ENCODE data around the gene ARNT2.

DNA sequence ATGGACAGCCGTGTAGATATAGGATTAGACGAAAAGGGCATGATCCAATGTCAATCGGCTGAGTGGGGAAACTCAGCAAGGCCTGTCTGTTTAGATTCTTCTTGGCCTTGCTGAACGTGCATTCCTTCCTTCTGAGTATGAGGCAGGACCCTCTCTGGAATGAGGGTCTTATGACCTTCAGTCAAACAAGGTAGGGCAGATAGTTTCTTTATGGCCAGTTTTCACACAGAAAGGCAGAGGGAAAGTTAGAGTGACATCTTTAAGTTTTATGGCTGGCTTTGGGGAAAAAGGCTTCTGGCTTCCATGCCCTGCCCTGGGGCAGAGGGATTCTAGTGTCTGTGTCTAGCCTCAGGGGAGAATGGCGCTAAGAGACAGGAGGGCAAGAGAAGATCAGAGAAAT, 29.7 kb downstream of the ARNT2 start:
- no peak for TF ChIP-seq EZH2 (IDR thresholded peaks at IDR 0.05; ENCODE audit: low read depth, unreplicated experiment)
- TF ChIP-seq, protein P1, sequence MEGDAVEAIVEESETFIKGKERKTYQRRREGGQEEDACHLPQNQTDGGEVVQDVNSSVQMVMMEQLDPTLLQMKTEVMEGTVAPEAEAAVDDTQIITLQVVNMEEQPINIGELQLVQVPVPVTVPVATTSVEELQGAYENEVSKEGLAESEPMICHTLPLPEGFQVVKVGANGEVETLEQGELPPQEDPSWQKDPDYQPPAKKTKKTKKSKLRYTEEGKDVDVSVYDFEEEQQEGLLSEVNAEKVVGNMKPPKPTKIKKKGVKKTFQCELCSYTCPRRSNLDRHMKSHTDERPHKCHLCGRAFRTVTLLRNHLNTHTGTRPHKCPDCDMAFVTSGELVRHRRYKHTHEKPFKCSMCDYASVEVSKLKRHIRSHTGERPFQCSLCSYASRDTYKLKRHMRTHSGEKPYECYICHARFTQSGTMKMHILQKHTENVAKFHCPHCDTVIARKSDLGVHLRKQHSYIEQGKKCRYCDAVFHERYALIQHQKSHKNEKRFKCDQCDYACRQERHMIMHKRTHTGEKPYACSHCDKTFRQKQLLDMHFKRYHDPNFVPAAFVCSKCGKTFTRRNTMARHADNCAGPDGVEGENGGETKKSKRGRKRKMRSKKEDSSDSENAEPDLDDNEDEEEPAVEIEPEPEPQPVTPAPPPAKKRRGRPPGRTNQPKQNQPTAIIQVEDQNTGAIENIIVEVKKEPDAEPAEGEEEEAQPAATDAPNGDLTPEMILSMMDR (conservative IDR thresholded peaks at IDR 0.05; ENCODE audit: low read depth in 2 of 2), result no peak
- TF ChIP-seq, protein P2, sequence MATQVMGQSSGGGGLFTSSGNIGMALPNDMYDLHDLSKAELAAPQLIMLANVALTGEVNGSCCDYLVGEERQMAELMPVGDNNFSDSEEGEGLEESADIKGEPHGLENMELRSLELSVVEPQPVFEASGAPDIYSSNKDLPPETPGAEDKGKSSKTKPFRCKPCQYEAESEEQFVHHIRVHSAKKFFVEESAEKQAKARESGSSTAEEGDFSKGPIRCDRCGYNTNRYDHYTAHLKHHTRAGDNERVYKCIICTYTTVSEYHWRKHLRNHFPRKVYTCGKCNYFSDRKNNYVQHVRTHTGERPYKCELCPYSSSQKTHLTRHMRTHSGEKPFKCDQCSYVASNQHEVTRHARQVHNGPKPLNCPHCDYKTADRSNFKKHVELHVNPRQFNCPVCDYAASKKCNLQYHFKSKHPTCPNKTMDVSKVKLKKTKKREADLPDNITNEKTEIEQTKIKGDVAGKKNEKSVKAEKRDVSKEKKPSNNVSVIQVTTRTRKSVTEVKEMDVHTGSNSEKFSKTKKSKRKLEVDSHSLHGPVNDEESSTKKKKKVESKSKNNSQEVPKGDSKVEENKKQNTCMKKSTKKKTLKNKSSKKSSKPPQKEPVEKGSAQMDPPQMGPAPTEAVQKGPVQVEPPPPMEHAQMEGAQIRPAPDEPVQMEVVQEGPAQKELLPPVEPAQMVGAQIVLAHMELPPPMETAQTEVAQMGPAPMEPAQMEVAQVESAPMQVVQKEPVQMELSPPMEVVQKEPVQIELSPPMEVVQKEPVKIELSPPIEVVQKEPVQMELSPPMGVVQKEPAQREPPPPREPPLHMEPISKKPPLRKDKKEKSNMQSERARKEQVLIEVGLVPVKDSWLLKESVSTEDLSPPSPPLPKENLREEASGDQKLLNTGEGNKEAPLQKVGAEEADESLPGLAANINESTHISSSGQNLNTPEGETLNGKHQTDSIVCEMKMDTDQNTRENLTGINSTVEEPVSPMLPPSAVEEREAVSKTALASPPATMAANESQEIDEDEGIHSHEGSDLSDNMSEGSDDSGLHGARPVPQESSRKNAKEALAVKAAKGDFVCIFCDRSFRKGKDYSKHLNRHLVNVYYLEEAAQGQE (IDR thresholded peaks at IDR 0.05; ENCODE audit: unreplicated experiment), result no peak
- TF ChIP-seq JUNB (IDR thresholded peaks at IDR 0.05; ENCODE audit: unreplicated experiment), result no peak
- TF ChIP-seq CREB1 (CRISPR knock-in tag; IDR thresholded peaks at IDR 0.05; ENCODE audit: low read depth), result no peak
- no peak for TF ChIP-seq POLR2AphosphoS5 (IDR thresholded peaks at IDR 0.05; ENCODE audit: low read depth)
- TF ChIP-seq EZH2phosphoT487 (IDR thresholded peaks at IDR 0.05; ENCODE audit: unreplicated experiment), result no peak
- TF ChIP-seq, protein P3, sequence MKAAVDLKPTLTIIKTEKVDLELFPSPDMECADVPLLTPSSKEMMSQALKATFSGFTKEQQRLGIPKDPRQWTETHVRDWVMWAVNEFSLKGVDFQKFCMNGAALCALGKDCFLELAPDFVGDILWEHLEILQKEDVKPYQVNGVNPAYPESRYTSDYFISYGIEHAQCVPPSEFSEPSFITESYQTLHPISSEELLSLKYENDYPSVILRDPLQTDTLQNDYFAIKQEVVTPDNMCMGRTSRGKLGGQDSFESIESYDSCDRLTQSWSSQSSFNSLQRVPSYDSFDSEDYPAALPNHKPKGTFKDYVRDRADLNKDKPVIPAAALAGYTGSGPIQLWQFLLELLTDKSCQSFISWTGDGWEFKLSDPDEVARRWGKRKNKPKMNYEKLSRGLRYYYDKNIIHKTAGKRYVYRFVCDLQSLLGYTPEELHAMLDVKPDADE (IDR thresholded peaks at IDR 0.05), result no peak
- no peak for TF ChIP-seq ZNF114 (CRISPR knock-in tag; IDR thresholded peaks at IDR 0.05)
- no peak for TF ChIP-seq ZNF462 (CRISPR knock-in tag; IDR thresholded peaks at IDR 0.05)
- TF ChIP-seq NANOG (IDR thresholded peaks at IDR 0.05; ENCODE audit: borderline replicate concordance), result no peak
